HepG2 (cell line): Measurements from ENCODE around the gene CDK3. TPM values are rescaled to one million over a fixed set of nuclear protein-coding genes. Genes with fewer than 3 reads are reported as not detected.

Experiments used
- ARID3A ChIP-seq: IDR thresholded peaks from 2 replicates; pipeline ENCODE4 v1.6.1; 2012; ENCODE audit warnings: low read depth, low read length, improper control_type of control experiment
- BATF2 ChIP-seq: sonication (generic); formaldehyde crosslinking; IDR thresholded peaks from 2 replicates; pipeline ENCODE4 v1.8.0; 2022; ENCODE audit warnings: mild to moderate bottlenecking, missing genetic modification reagents, moderate library complexity
- NONO ChIP-seq, 2 experiments: fragments of 450-650 bp in 1 of 2; sonication (generic) in 1 of 2; formaldehyde crosslinking in 1 of 2; IDR thresholded peaks in 1 of 2; conservative IDR thresholded peaks in 1 of 2; 2 replicates each; pipeline versions ENCODE4 v1.6.1 to v1.8.0; 2017 to 2022; ENCODE audit warnings: mild to moderate bottlenecking in 1 of 2, missing genetic modification reagents in 1 of 2, moderate library complexity in 1 of 2
- SMAD1 ChIP-seq: sonication (generic); formaldehyde crosslinking; IDR thresholded peaks from 2 replicates; pipeline ENCODE4 v1.4.0; 2020; ENCODE audit warnings: missing genetic modification reagents, low read depth, mild to moderate bottlenecking, borderline replicate concordance
- THYN1 ChIP-seq: sonication (generic); formaldehyde crosslinking; IDR thresholded peaks from 2 replicates; pipeline ENCODE4 v1.8.1; 2023; ENCODE audit warnings: low read depth, mild to moderate bottlenecking, moderate library complexity, missing genetic modification reagents, borderline replicate concordance
- ZBTB20 ChIP-seq: sonication (generic); formaldehyde crosslinking; IDR thresholded peaks from 2 replicates; pipeline ENCODE4 v1.8.1; 2023; ENCODE audit warnings: missing genetic modification reagents, low read depth, mild to moderate bottlenecking, borderline replicate concordance
- ZBTB21 ChIP-seq: sonication (generic); formaldehyde crosslinking; IDR thresholded peaks from 2 replicates; pipeline ENCODE4 v1.4.0; 2020; ENCODE audit warnings: missing genetic modification reagents
- ZMAT3 ChIP-seq: sonication (generic); formaldehyde crosslinking; conservative IDR thresholded peaks from 2 replicates; pipeline ENCODE4 v1.7.0; 2021; ENCODE audit warnings: missing genetic modification reagents
- ZNF318 ChIP-seq: sonication (generic); formaldehyde crosslinking; IDR thresholded peaks from 2 replicates; pipeline ENCODE4 v1.4.0; 2020; ENCODE audit warnings: mild to moderate bottlenecking, missing genetic modification reagents
- ZNF329 ChIP-seq: sonication (generic); formaldehyde crosslinking; IDR thresholded peaks from 2 replicates; pipeline ENCODE4 v1.9.0; 2021; ENCODE audit warnings: low read depth, mild to moderate bottlenecking, missing genetic modification reagents
- polyA plus RNA-seq, 8 experiments: library from polyadenylated mRNA; depleted of rRNA in 3 of 8; stranded (reverse) in 7 of 8; unstranded in 1 of 8; fragments of >200 nt; fragmentation: Illumina TruSeq in 4 of 8; extraction: Trizol in 4 of 8; gene quantifications; 2 replicates each; pipeline versions ENCODE4 v1.2.1 to v1.2.3, GENCODE V29; 2011 to 2016; ENCODE audit warnings: low read depth in 4 of 8, missing spikeins in 1 of 8, mixed read lengths in 1 of 8; ENCODE audit not compliant: insufficient read depth in 1 of 8
- total RNA-seq, 5 experiments: library from RNA; depleted of rRNA; stranded (reverse); fragments of >200 nt; fragmentation: Illumina TruSeq; extraction: Trizol; gene quantifications; 2 replicates each; pipeline ENCODE4 v1.2.3, GENCODE V29; 2016; ENCODE audit warnings: low read depth in 1 of 5
- TF ChIP-seq, protein P1 (sequence below), 2 experiments: sonication (generic) in 1 of 2; formaldehyde crosslinking in 1 of 2; IDR thresholded peaks; 2 replicates each; pipeline versions ENCODE4 v1.5.1 to v1.6.1; 2011 to 2020; ENCODE audit warnings: borderline replicate concordance in 1 of 2, low read depth in 1 of 2, low read length in 1 of 2, mild to moderate bottlenecking in 1 of 2, missing genetic modification reagents in 1 of 2, moderate library complexity in 1 of 2
- TF ChIP-seq, protein P2 (sequence below): sonication (generic); formaldehyde crosslinking; conservative IDR thresholded peaks from 2 replicates; pipeline ENCODE4 v1.4.0; 2020; ENCODE audit warnings: missing genetic modification reagents

Gene CDK3
- total and polyA plus RNA-seq, 2 of the 13 experiments (the other 11 are each of a cell fraction or from before 2014, with no cell fraction given), result 5.8 to 11.4 TPM

DNA sequence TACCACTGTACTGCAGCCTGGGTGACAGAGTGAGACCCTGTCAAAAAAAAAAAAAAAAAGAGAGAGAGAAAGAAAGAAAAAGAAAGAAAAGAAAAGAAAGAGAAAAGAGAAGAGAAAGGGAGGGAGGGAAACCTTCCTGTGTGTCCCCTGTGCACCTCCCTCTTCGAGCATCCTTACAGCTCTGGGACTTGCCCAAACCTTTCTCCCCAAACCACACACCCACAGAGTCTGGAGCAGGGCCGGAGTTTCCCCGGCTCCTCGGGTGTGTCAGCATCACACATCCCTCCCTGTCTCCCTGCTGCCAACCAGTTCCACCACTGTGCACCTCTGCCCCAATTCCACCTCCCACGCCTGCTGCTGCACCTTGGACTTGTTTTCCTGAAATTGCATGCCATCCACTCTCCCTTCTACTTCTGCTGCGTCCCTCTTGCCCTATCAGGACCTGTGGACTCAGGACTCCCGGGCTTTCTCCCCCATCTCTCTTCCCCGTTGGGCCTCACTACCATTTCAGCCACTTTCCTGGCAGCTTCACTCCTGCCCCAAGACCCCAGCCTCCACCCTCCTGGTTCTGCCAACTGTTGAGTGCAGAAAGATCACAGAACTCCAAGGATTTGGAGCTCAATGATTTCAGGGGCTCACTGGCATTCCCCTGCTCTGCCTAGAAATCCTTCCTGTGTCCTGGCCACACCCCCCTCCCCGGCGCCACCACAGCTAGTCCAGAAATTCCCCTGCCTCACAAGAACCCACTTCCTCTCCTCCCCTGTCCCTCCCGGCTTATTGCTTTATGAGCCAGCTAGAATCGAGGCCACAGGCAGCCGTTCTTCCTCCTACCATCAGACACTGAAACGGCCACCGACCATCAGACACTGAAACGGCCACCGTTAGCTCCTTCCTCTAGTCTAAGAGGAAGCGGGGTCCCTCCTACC is 3.7 kb upstream of the CDK3 start (continued):
- TF ChIP-seq ZNF318 (CRISPR knock-in tag) (no peak), ZBTB21 (no peak), ZBTB20 (CRISPR knock-in tag) (peak; percentile 38; the same call in 1 of the 2 replicates), ZMAT3 (CRISPR knock-in tag) (no peak), ZNF329 (no peak), ARID3A (no peak; the same call in 1 of the 2 replicates), BATF2 (CRISPR knock-in tag) (no peak), SMAD1 (CRISPR knock-in tag) (no peak), THYN1 (CRISPR knock-in tag) (no peak), NONO (IDR thresholded peaks at IDR 0.05) (no peak), NONO (CRISPR knock-in tag; conservative IDR thresholded peaks at IDR 0.05) (no peak; the same call in 1 of the 2 replicates)
- TF ChIP-seq, protein P1, sequence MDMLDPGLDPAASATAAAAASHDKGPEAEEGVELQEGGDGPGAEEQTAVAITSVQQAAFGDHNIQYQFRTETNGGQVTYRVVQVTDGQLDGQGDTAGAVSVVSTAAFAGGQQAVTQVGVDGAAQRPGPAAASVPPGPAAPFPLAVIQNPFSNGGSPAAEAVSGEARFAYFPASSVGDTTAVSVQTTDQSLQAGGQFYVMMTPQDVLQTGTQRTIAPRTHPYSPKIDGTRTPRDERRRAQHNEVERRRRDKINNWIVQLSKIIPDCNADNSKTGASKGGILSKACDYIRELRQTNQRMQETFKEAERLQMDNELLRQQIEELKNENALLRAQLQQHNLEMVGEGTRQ (IDR thresholded peaks at IDR 0.05; ENCODE audit: low read depth, low read length), result no peak
- TF ChIP-seq, protein P1 (CRISPR knock-in tag; IDR thresholded peaks at IDR 0.05; ENCODE audit: borderline replicate concordance), result no peak
- TF ChIP-seq, protein P2, sequence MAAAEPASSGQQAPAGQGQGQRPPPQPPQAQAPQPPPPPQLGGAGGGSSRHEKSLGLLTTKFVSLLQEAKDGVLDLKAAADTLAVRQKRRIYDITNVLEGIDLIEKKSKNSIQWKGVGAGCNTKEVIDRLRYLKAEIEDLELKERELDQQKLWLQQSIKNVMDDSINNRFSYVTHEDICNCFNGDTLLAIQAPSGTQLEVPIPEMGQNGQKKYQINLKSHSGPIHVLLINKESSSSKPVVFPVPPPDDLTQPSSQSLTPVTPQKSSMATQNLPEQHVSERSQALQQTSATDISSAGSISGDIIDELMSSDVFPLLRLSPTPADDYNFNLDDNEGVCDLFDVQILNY (CRISPR knock-in tag), result no peak
